IMR-90 (cell line): ENCODE data around the gene SLC66A2. TPM values are rescaled to one million over a fixed set of nuclear protein-coding genes. Genes with fewer than 3 reads are reported as not detected.

Source experiments
- ATAC-seq: fragments of 200-7000 bp; cut with Tn5 transposase; 2 replicates; pipeline ENCODE4 v1.9.1; 2020; ENCODE audit warnings: low read depth, mild to moderate bottlenecking, moderate library complexity
- BruUV-seq: library from RNA; stranded (reverse); fragments of 400-500 nt; replicated peaks from 2 replicates; lab custom pipeline; 2021; lab: Mats Ljungman, UMichigan
- CTCF ChIA-PET: fragments of 300-600 bp; formaldehyde crosslinking; extraction: SDS; loops from one replicate; lab custom pipeline; 2021; ENCODE audit warnings: antibody characterized with exemption; lab: Yijun Ruan, JAX
- POLR2A ChIA-PET: fragments of 300-600 bp; sonication (Branson Sonifier 250); formaldehyde crosslinking; loops from one replicate; lab custom pipeline; 2022; ENCODE audit warnings: antibody characterized with exemption; ENCODE audit not compliant: unreplicated experiment; lab: Charles Lee
- DNase-seq: peaks from one replicate; pipeline ENCODE4 v3.0.0; 2013
- H2AFZ ChIP-seq: replicated peaks from 2 replicates; pipeline ENCODE3; 2013; ENCODE audit warnings: low read length, mild to moderate bottlenecking; ENCODE audit not compliant: poor library complexity
- H2AK5ac ChIP-seq: 2 replicates; pipeline ENCODE4 v1.6.1; 2013; ENCODE audit warnings: low read depth, low read length, inconsistent platforms
- H2AK9ac ChIP-seq: replicated peaks from 2 replicates; pipeline ENCODE3; 2013; ENCODE audit warnings: mild to moderate bottlenecking, low read depth, low read length, moderate library complexity; ENCODE audit not compliant: poor library complexity
- H2BK120ac ChIP-seq: 2 replicates; pipeline ENCODE4 v1.6.1; 2013; ENCODE audit warnings: low read depth, low read length, inconsistent platforms
- H2BK15ac ChIP-seq: 3 replicates; pipeline ENCODE4 v1.6.1; 2013; ENCODE audit warnings: low read depth, low read length, inconsistent platforms
- H2BK20ac ChIP-seq: 2 replicates; pipeline ENCODE4 v1.6.1; 2013; ENCODE audit warnings: low read depth, mild to moderate bottlenecking, inconsistent platforms, low read length, moderate library complexity
- H2BK5ac ChIP-seq: 2 replicates; pipeline ENCODE4 v1.6.1; 2013; ENCODE audit warnings: mild to moderate bottlenecking, low read depth, low read length, inconsistent platforms; ENCODE audit not compliant: poor library complexity, severe bottlenecking
- H3K14ac ChIP-seq: replicated peaks from 2 replicates; pipeline ENCODE4 v1.6.1; 2013; ENCODE audit warnings: low read depth, low read length, inconsistent platforms
- H3K18ac ChIP-seq: 2 replicates; pipeline ENCODE4 v1.6.1; 2013; ENCODE audit warnings: low read depth, low read length, control low read depth
- H3K23ac ChIP-seq: 2 replicates; pipeline ENCODE4 v1.6.1; 2013; ENCODE audit warnings: low read depth, low read length, inconsistent platforms
- H3K27ac ChIP-seq: 2 replicates; pipeline ENCODE4 v1.5.1; 2013; ENCODE audit warnings: mild to moderate bottlenecking, control low read depth, low read length; ENCODE audit not compliant: insufficient read depth
- H3K27me3 ChIP-seq: 2 replicates; pipeline ENCODE4 v1.6.1; 2013; ENCODE audit warnings: low read length; ENCODE audit not compliant: control insufficient read depth, insufficient read depth
- H3K36me3 ChIP-seq: 2 replicates; pipeline ENCODE4 v1.6.1; 2013; ENCODE audit warnings: low read length, mixed read lengths; ENCODE audit not compliant: control insufficient read depth, insufficient read depth
- H3K4ac ChIP-seq: 2 replicates; pipeline ENCODE4 v1.6.1; 2013; ENCODE audit warnings: low read depth, low read length, inconsistent platforms
- H3K4me1 ChIP-seq: 2 replicates; pipeline ENCODE4 v1.6.1; 2013; ENCODE audit warnings: low read length, mixed read lengths; ENCODE audit not compliant: control insufficient read depth, insufficient read depth
- H3K4me2 ChIP-seq: 2 replicates; pipeline ENCODE4 v1.6.1; 2013; ENCODE audit warnings: low read depth, mild to moderate bottlenecking, control low read depth, low read length, moderate library complexity
- H3K4me3 ChIP-seq: 2 replicates; pipeline ENCODE4 v1.5.1; 2013; ENCODE audit warnings: low read depth, mild to moderate bottlenecking, control low read depth, low read length, moderate library complexity; ENCODE audit not compliant: insufficient read depth
- H3K56ac ChIP-seq: 2 replicates; pipeline ENCODE4 v1.6.1; 2013; ENCODE audit warnings: low read length, inconsistent platforms; ENCODE audit not compliant: insufficient read depth; ENCODE audit errors: extremely low read depth
- H3K79me1 ChIP-seq, 2 experiments: 2 replicates each; pipeline ENCODE4 v1.6.1; 2013; ENCODE audit warnings: low read length in 2 of 2, inconsistent platforms in 1 of 2, low read depth in 1 of 2
- H3K9ac ChIP-seq: 2 replicates; pipeline ENCODE4 v1.6.1; 2013; ENCODE audit warnings: low read depth, low read length, control low read depth
- H3K9me1 ChIP-seq: 2 replicates; pipeline ENCODE4 v1.6.1; 2013; ENCODE audit warnings: low read length, inconsistent platforms; ENCODE audit not compliant: insufficient read depth
- H3K9me3 ChIP-seq: 2 replicates; pipeline ENCODE4 v1.6.1; 2013; ENCODE audit warnings: low read length; ENCODE audit not compliant: control insufficient read depth, insufficient read depth
- H4K20me1 ChIP-seq: 2 replicates; pipeline ENCODE4 v1.6.1; 2013; ENCODE audit warnings: low read length, inconsistent platforms; ENCODE audit not compliant: insufficient read depth
- H4K5ac ChIP-seq: 2 replicates; pipeline ENCODE4 v1.6.1; 2013; ENCODE audit warnings: mild to moderate bottlenecking, low read depth, low read length, control low read depth
- H4K8ac ChIP-seq, 2 experiments: 2 replicates each; pipeline ENCODE4 v1.6.1; 2013; ENCODE audit warnings: low read depth in 2 of 2, low read length in 2 of 2, control low read depth in 1 of 2, inconsistent platforms in 1 of 2
- H4K91ac ChIP-seq: 2 replicates; pipeline ENCODE4 v1.6.1; 2013; ENCODE audit warnings: low read depth, low read length, inconsistent platforms; ENCODE audit not compliant: insufficient read depth
- BHLHE40 ChIP-seq: fragments of 150-350 bp; IDR thresholded peaks from 2 replicates; pipeline ENCODE4 v1.6.1; 2016; ENCODE audit warnings: mild to moderate bottlenecking, low read depth, low read length
- CEBPB ChIP-seq: IDR thresholded peaks from 2 replicates; pipeline ENCODE4 v1.6.1; 2012; ENCODE audit warnings: low read depth, low read length, improper control_type of control experiment
- CHD1 ChIP-seq: IDR thresholded peaks from 2 replicates; pipeline ENCODE4 v1.6.1; 2012; ENCODE audit warnings: low read depth, low read length, improper control_type of control experiment
- CTCF ChIP-seq: conservative IDR thresholded peaks from 2 replicates; pipeline ENCODE4 v1.5.1; 2012; ENCODE audit warnings: mild to moderate bottlenecking, low read depth, low read length, improper control_type of control experiment
- ELK1 ChIP-seq: fragments of 150-350 bp; IDR thresholded peaks from 2 replicates; pipeline ENCODE4 v1.6.1; 2016; ENCODE audit warnings: low read depth, mild to moderate bottlenecking, low read length, moderate library complexity, borderline replicate concordance
- FOS ChIP-seq: fragments of 150-350 bp; IDR thresholded peaks from 2 replicates; pipeline ENCODE4 v1.6.1; 2016; ENCODE audit warnings: low read depth, low read length
- MAFK ChIP-seq: IDR thresholded peaks from 2 replicates; pipeline ENCODE4 v1.6.1; 2012; ENCODE audit warnings: low read depth, low read length, improper control_type of control experiment
- MAZ ChIP-seq: IDR thresholded peaks from 2 replicates; pipeline ENCODE4 v1.6.1; 2012; ENCODE audit warnings: low read depth, mild to moderate bottlenecking, low read length, improper control_type of control experiment, moderate library complexity, borderline replicate concordance
- MXI1 ChIP-seq: IDR thresholded peaks from 2 replicates; pipeline ENCODE4 v1.6.1; 2012; ENCODE audit warnings: low read depth, mild to moderate bottlenecking, low read length, moderate library complexity, borderline replicate concordance
- NFE2L2 ChIP-seq: fragments of 150-350 bp; IDR thresholded peaks from 2 replicates; pipeline ENCODE4 v1.6.1; 2016; ENCODE audit warnings: low read depth, mild to moderate bottlenecking, low read length
- POLR2A ChIP-seq: IDR thresholded peaks from 2 replicates; pipeline ENCODE4 v1.6.1; 2012; ENCODE audit warnings: mild to moderate bottlenecking, low read depth, low read length
- RAD21 ChIP-seq: IDR thresholded peaks from 2 replicates; pipeline ENCODE4 v1.6.1; 2012; ENCODE audit warnings: low read length, improper control_type of control experiment
- RCOR1 ChIP-seq: IDR thresholded peaks from 2 replicates; pipeline ENCODE4 v1.6.1; 2012; ENCODE audit warnings: mild to moderate bottlenecking, low read length, improper control_type of control experiment; ENCODE audit not compliant: insufficient replicate concordance
- RFX5 ChIP-seq: IDR thresholded peaks from 2 replicates; pipeline ENCODE4 v1.8.0; 2012; ENCODE audit warnings: low read depth, mild to moderate bottlenecking, low read length, moderate library complexity
- SMC3 ChIP-seq: fragments of 150-350 bp; IDR thresholded peaks from 2 replicates; pipeline ENCODE4 v1.6.1; 2016; ENCODE audit warnings: low read depth, mild to moderate bottlenecking, antibody characterized with exemption, low read length, moderate library complexity
- USF2 ChIP-seq: fragments of 150-350 bp; IDR thresholded peaks from 2 replicates; pipeline ENCODE4 v1.6.1; 2017; ENCODE audit warnings: mild to moderate bottlenecking, antibody characterized with exemption, low read length, low read depth
- WGBS, 2 experiments: methylation state at CpG; one replicate each; pipeline versions ENCODE4 v1.1.5 to v1.1.7; 2013; ENCODE audit warnings: missing lambda C conversion rate in 2 of 2; ENCODE audit not compliant: insufficient read length in 1 of 2; ENCODE audit errors: extremely low coverage in 2 of 2; 5-methylcytosine and 5-hydroxymethylcytosine counted together
- dilution Hi-C: fragments of 300-500 bp; cut with HindIII; formaldehyde crosslinking; loops from one replicate; pipeline ENCODE4 v1.14.3; 2018; ENCODE audit warnings: low sequenced_read_pairs; ENCODE audit not compliant: unreplicated experiment
- in situ Hi-C: fragments of 300-500 bp; cut with MboI; formaldehyde crosslinking; loops from 3 replicates; pipeline ENCODE4 v1.14.3; 2019; ENCODE audit warnings: low sequenced_read_pairs, inconsistent platforms, mixed read lengths
- intact Hi-C: fragments of 100-400 bp; cut with micrococcal nuclease; formaldehyde crosslinking; loops from 2 replicates; pipeline ENCODE4 v1.10.0; 2022
- polyA plus RNA-seq, 3 experiments: library from polyadenylated mRNA; depleted of rRNA; stranded (reverse); fragments of >200 nt; gene quantifications; 2 replicates each; pipeline ENCODE4 v1.2.3, GENCODE V29; 2012; ENCODE audit warnings: low replicate concordance in 1 of 3
- total RNA-seq: library from RNA; depleted of rRNA; stranded (reverse); fragments of >200 nt; gene quantifications from 2 replicates; pipeline ENCODE4 v1.2.3, GENCODE V29; 2012

Gene SLC66A2
- total and polyA plus RNA-seq, 2 of the 4 experiments (the other 2 are of a cell fraction), result 17.6 to 23.5 TPM

- H3K14ac ChIP-seq, result no peak overlapping the region
- H3K4me1 ChIP-seq, result peaks cover 16% of the 10 kb centered on the region
- POLR2A ChIA-PET, result no interaction called here
- no peak overlapping the region for H3K27ac ChIP-seq
- no peak for ATAC-seq
- intact Hi-C loops (no loop called here), in situ Hi-C loops (no loop called here), dilution Hi-C loops (no loop called here)
- no peak overlapping the region for H2BK5ac ChIP-seq
- peaks cover 92% of the 10 kb centered on the region for H4K20me1 ChIP-seq
- H2BK120ac ChIP-seq, result no peak overlapping the region
- no peak overlapping the region for H3K56ac ChIP-seq
- H3K18ac ChIP-seq, result no peak overlapping the region
- no peak overlapping the region for H3K23ac ChIP-seq
- H3K4me3 ChIP-seq, result no peak overlapping the region
- no peak overlapping the region for H3K9ac ChIP-seq
- H2AK5ac ChIP-seq, result no peak overlapping the region
- H2BK20ac ChIP-seq, result no peak overlapping the region
- H3K4ac ChIP-seq, result no peak overlapping the region
- no peak overlapping the region for H4K91ac ChIP-seq
- H3K9me3 ChIP-seq, result no peaks in the 10 kb centered on the region
- H3K27me3 ChIP-seq, result no peaks in the 10 kb centered on the region
- H2AFZ ChIP-seq, result no peak overlapping the region
- no peak overlapping the region for H4K8ac ChIP-seq
- H3K36me3 ChIP-seq, result peaks cover 18% of the 10 kb centered on the region
- peaks cover 22% of the 10 kb centered on the region for H3K9me1 ChIP-seq
- CTCF ChIA-PET, result no interaction called here
- no peak for DNase-seq
- no peak for TF ChIP-seq CEBPB
- no peak for TF ChIP-seq MAFK
- no peak for TF ChIP-seq POLR2A
- TF ChIP-seq USF2, result no peak
- TF ChIP-seq RAD21, result no peak
- TF ChIP-seq FOS, result no peak
- no peak for TF ChIP-seq SMC3
- no peak for TF ChIP-seq RCOR1
- TF ChIP-seq MXI1, result no peak
- no peak for TF ChIP-seq BHLHE40
- no peak for TF ChIP-seq RFX5
- no peak for TF ChIP-seq ELK1
- no peak for TF ChIP-seq NFE2L2
- no peak for TF ChIP-seq MAZ
- no peak for TF ChIP-seq CTCF
- TF ChIP-seq CHD1, result no peak
- WGBS, 2 experiments, result 100% methylated on average over 2 of the region's 4 CpGs; no CpG with 5 or more reads in 1 of the 2 experiments
- H3K79me1 ChIP-seq, result peaks cover 18 to 74% of the 10 kb centered on the region in 2 experiments
- H4K5ac ChIP-seq, result no peak overlapping the region
- H3K4me2 ChIP-seq, result no peak overlapping the region
- BruUV-seq, result no TSS peak
- H2AK9ac ChIP-seq, result no peak overlapping the region
- no peak overlapping the region for H2BK15ac ChIP-seq
Observed at GRCh38 chr18:79983253-79983652, 31.8 kb upstream of the SLC66A2 start.
